ENCODE data around the gene FAHD2B. TPM values are rescaled to one million over a fixed set of nuclear protein-coding genes. Genes with fewer than 3 reads are reported as not detected.
"Not testable (repeated sequence)": the region's sequence is repeated elsewhere in the genome, so short reads cannot be mapped to it uniquely, and the experiment has no call there.

FAHD2B gene
- total and polyA plus RNA-seq, 2 of the 4 experiments (the other 2 are of a cell fraction) = 5.7 to 7.9 TPM

GRCh38 chr2:97083516-97083915 lies 11.2 kb downstream of the FAHD2B start:
- in situ Hi-C loops (cut with MboI; ENCODE audit: low sequenced_read_pairs); H3K56ac ChIP-seq (ENCODE audit: extremely low read depth, insufficient read depth, low read length); H2BK120ac ChIP-seq (ENCODE audit: low read depth, low read length); H2AK5ac ChIP-seq (ENCODE audit: low read depth, low read length); ATAC-seq (ENCODE audit: low read depth); DNase-seq; H3K4ac ChIP-seq (ENCODE audit: low read depth, low read length); H4K8ac ChIP-seq (ENCODE audit: low read depth in 2 of 2, low read length in 2 of 2); H2BK5ac ChIP-seq (ENCODE audit: low read depth, low read length, poor library complexity, severe bottlenecking); H3K18ac ChIP-seq (ENCODE audit: low read depth, low read length); H3K14ac ChIP-seq (replicated peaks; ENCODE audit: low read depth, low read length); H3K4me3 ChIP-seq (ENCODE audit: insufficient read depth, low read depth, low read length); H2BK15ac ChIP-seq (ENCODE audit: low read depth, low read length); H3K23ac ChIP-seq (ENCODE audit: low read depth, low read length); H2BK20ac ChIP-seq (ENCODE audit: low read depth, low read length); H4K91ac ChIP-seq (ENCODE audit: insufficient read depth, low read depth, low read length); H3K9me3 ChIP-seq (ENCODE audit: control insufficient read depth, insufficient read depth, low read length); intact Hi-C loops (cut with micrococcal nuclease); BruUV-seq (replicated peaks); H3K4me2 ChIP-seq (ENCODE audit: low read depth, low read length); H3K36me3 ChIP-seq (ENCODE audit: control insufficient read depth, insufficient read depth, low read length); POLR2A ChIA-PET (ENCODE audit: unreplicated experiment); dilution Hi-C loops (cut with HindIII; ENCODE audit: low sequenced_read_pairs, unreplicated experiment); H4K5ac ChIP-seq (ENCODE audit: low read depth, low read length); H3K4me1 ChIP-seq (ENCODE audit: control insufficient read depth, insufficient read depth, low read length); H4K20me1 ChIP-seq (ENCODE audit: insufficient read depth, low read length); CTCF ChIA-PET; H3K9me1 ChIP-seq (ENCODE audit: insufficient read depth, low read length); H3K27me3 ChIP-seq (ENCODE audit: control insufficient read depth, insufficient read depth, low read length); H3K79me1 ChIP-seq (ENCODE audit: low read depth in 1 of 2, low read length in 2 of 2); H3K9ac ChIP-seq (ENCODE audit: low read depth, low read length); H2AFZ ChIP-seq (replicated peaks; ENCODE audit: low read length, poor library complexity); H3K27ac ChIP-seq (ENCODE audit: insufficient read depth, low read length); H2AK9ac ChIP-seq (replicated peaks; ENCODE audit: low read depth, low read length, poor library complexity): not testable (repeated sequence)
- WGBS, 2 experiments (ENCODE audit: extremely low coverage in 2 of 2, insufficient read length in 1 of 2) = 87% methylated on average over 3 of the region's 7 CpGs; no CpG with 5 or more reads in 1 of the 2 experiments

GRCh38 chr2:97082206-97082605 lies 12.5 kb downstream of the FAHD2B start:
- ATAC-seq (ENCODE audit: low read depth); CTCF ChIA-PET: not testable (repeated sequence)

More at GRCh38 chr2:97082206-97082605, 12.5 kb downstream of the FAHD2B start:
- H3K36me3 ChIP-seq (ENCODE audit: control insufficient read depth, insufficient read depth, low read length); H4K5ac ChIP-seq (ENCODE audit: low read depth, low read length); H4K8ac ChIP-seq (ENCODE audit: low read depth in 2 of 2, low read length in 2 of 2); H3K9me1 ChIP-seq (ENCODE audit: insufficient read depth, low read length); H2BK120ac ChIP-seq (ENCODE audit: low read depth, low read length); H2AFZ ChIP-seq (replicated peaks; ENCODE audit: low read length, poor library complexity); H3K4me3 ChIP-seq (ENCODE audit: insufficient read depth, low read depth, low read length); DNase-seq; H4K20me1 ChIP-seq (ENCODE audit: insufficient read depth, low read length); in situ Hi-C loops (cut with MboI; ENCODE audit: low sequenced_read_pairs); H3K27ac ChIP-seq (ENCODE audit: insufficient read depth, low read length); H3K23ac ChIP-seq (ENCODE audit: low read depth, low read length); H2BK20ac ChIP-seq (ENCODE audit: low read depth, low read length); H2AK5ac ChIP-seq (ENCODE audit: low read depth, low read length); dilution Hi-C loops (cut with HindIII; ENCODE audit: low sequenced_read_pairs, unreplicated experiment); H3K4me1 ChIP-seq (ENCODE audit: control insufficient read depth, insufficient read depth, low read length); BruUV-seq (replicated peaks); H3K4ac ChIP-seq (ENCODE audit: low read depth, low read length); H2BK15ac ChIP-seq (ENCODE audit: low read depth, low read length); H3K79me1 ChIP-seq (ENCODE audit: low read depth in 1 of 2, low read length in 2 of 2); H3K9ac ChIP-seq (ENCODE audit: low read depth, low read length); H3K9me3 ChIP-seq (ENCODE audit: control insufficient read depth, insufficient read depth, low read length); H3K56ac ChIP-seq (ENCODE audit: extremely low read depth, insufficient read depth, low read length); intact Hi-C loops (cut with micrococcal nuclease); H3K14ac ChIP-seq (replicated peaks; ENCODE audit: low read depth, low read length); H2BK5ac ChIP-seq (ENCODE audit: low read depth, low read length, poor library complexity, severe bottlenecking); H3K27me3 ChIP-seq (ENCODE audit: control insufficient read depth, insufficient read depth, low read length); H2AK9ac ChIP-seq (replicated peaks; ENCODE audit: low read depth, low read length, poor library complexity); POLR2A ChIA-PET (ENCODE audit: unreplicated experiment); H3K4me2 ChIP-seq (ENCODE audit: low read depth, low read length); H4K91ac ChIP-seq (ENCODE audit: insufficient read depth, low read depth, low read length); H3K18ac ChIP-seq (ENCODE audit: low read depth, low read length): not testable (repeated sequence)
- no CpG with 5 or more reads among the region's 9 CpGs for WGBS, 2 experiments (ENCODE audit: extremely low coverage in 2 of 2, insufficient read length in 1 of 2)
